K562 (cell line): ENCODE data around the gene LIMCH1. TPM values are rescaled to one million over a fixed set of nuclear protein-coding genes. Genes with fewer than 3 reads are reported as not detected.

Experiments used
- ATAC-seq: fragments of 200-7000 bp; cut with Tn5 transposase; 3 replicates; pipeline ENCODE4 v1.9.1; 2020; ENCODE audit warnings: moderate library complexity
- BruUV-seq: library from RNA; stranded (reverse); fragments of 400-500 nt; replicated peaks from 2 replicates; lab custom pipeline; 2021; lab: Mats Ljungman, UMichigan
- CTCF ChIA-PET: fragments of 300-600 bp; formaldehyde crosslinking; extraction: SDS; loops from one replicate; lab custom pipeline; 2021; ENCODE audit warnings: low intra/inter-chr PET ratio; lab: Yijun Ruan, JAX
- POLR2A ChIA-PET: fragments of 300-600, 350-650 bp; sonication (Branson Sonifier 250); formaldehyde crosslinking; extraction: SDS; loops from one replicate; lab custom pipeline; 2021; ENCODE audit warnings: antibody characterized with exemption, inconsistent platforms; lab: Yijun Ruan, JAX
- DNase-seq, 4 experiments: peaks; one replicate each; pipeline versions ENCODE4 v3.0.0 to v3.0.0-alpha.2; 2011 to 2018; ENCODE audit warnings: low spot score in 3 of 4, mixed read lengths in 3 of 4; ENCODE audit errors: extremely low read depth in 1 of 4
- FAIRE-seq: peaks from 2 replicates; lab custom pipeline; 2011; peaks lifted over from hg19 to GRCh38; lab: Jason Lieb, UNC
- H2AFZ ChIP-seq: 2 replicates; pipeline ENCODE4 v1.6.0; 2011; ENCODE audit warnings: low read depth, low read length, control low read depth, inconsistent platforms
- H3K27ac ChIP-seq: fragments of 200-600 bp; 3 replicates; pipeline ENCODE4 v1.8.0; 2011; ENCODE audit warnings: low read depth, mild to moderate bottlenecking, control low read depth, inconsistent platforms, low read length, moderate library complexity, mixed read lengths; ENCODE audit errors: extremely low read depth
- H3K27me3 ChIP-seq, 2 experiments: fragments of 300-600 bp in 1 of 2; 2 replicates in 1 of 2; 3 replicates in 1 of 2; pipeline versions ENCODE4 v1.6.0 to v1.8.0; 2011; ENCODE audit warnings: inconsistent platforms in 2 of 2, low read length in 2 of 2, mild to moderate bottlenecking in 1 of 2, mixed read lengths in 1 of 2, moderate library complexity in 1 of 2; ENCODE audit not compliant: control insufficient read depth in 2 of 2, insufficient read depth in 2 of 2
- H3K36me3 ChIP-seq: fragments of 300-600 bp; 3 replicates; pipeline ENCODE4 v1.8.0; 2011; ENCODE audit warnings: mild to moderate bottlenecking, low read length, inconsistent platforms; ENCODE audit not compliant: control insufficient read depth, insufficient read depth
- H3K4me1 ChIP-seq, 2 experiments: fragments of 200-600 bp in 1 of 2; replicated peaks in 1 of 2; 2 replicates in 1 of 2; 3 replicates in 1 of 2; pipeline versions ENCODE4 v1.5.1 to v1.8.0; 2011; ENCODE audit warnings: inconsistent platforms in 2 of 2, low read length in 2 of 2, mild to moderate bottlenecking in 1 of 2, mixed read lengths in 1 of 2, moderate library complexity in 1 of 2; ENCODE audit not compliant: control insufficient read depth in 2 of 2, insufficient read depth in 2 of 2
- H3K4me2 ChIP-seq: 2 replicates; pipeline ENCODE4 v1.6.1; 2011; ENCODE audit warnings: low read length, control low read depth, inconsistent platforms, mixed read lengths; ENCODE audit not compliant: insufficient read depth
- H3K4me3 ChIP-seq: fragments of 200-600 bp; sonication (generic), shearing (Covaris generic); 2 replicates; pipeline ENCODE4 v1.5.1; 2016; ENCODE audit warnings: control low read depth, inconsistent platforms
- H3K79me2 ChIP-seq: fragments of 200-600 bp; 3 replicates; pipeline ENCODE4 v1.8.0; 2011; ENCODE audit warnings: low read length, inconsistent platforms; ENCODE audit not compliant: control insufficient read depth, insufficient read depth
- H3K9ac ChIP-seq, 2 experiments: 2 replicates each; pipeline versions ENCODE4 v1.6.0 to v1.6.1; 2011; ENCODE audit warnings: low read depth in 2 of 2, low read length in 2 of 2, control low read depth in 1 of 2, inconsistent platforms in 1 of 2, mild to moderate bottlenecking in 1 of 2, mixed read lengths in 1 of 2; ENCODE audit not compliant: insufficient read depth in 1 of 2
- H3K9me1 ChIP-seq: one replicate; pipeline ENCODE4 v1.6.0; 2011; ENCODE audit warnings: inconsistent platforms, mild to moderate bottlenecking, low read length, moderate library complexity; ENCODE audit not compliant: control insufficient read depth, insufficient read depth
- H3K9me3 ChIP-seq: replicated peaks from 2 replicates; pipeline ENCODE4 v1.5.1; 2011; ENCODE audit warnings: low read depth, low read length, inconsistent platforms; ENCODE audit not compliant: control insufficient read depth, insufficient read depth
- H4K20me1 ChIP-seq: replicated peaks from 2 replicates; pipeline ENCODE4 v1.6.1; 2011; ENCODE audit warnings: low read length, inconsistent platforms, mixed read lengths; ENCODE audit not compliant: control insufficient read depth, insufficient read depth
- GATAD2B ChIP-seq: fragments of 450-650 bp; IDR thresholded peaks from 2 replicates; pipeline ENCODE4 v1.6.1; 2017; ENCODE audit warnings: mild to moderate bottlenecking, borderline replicate concordance
- NCOA2 ChIP-seq, 2 experiments: fragments of 450-650 bp; IDR thresholded peaks; 2 replicates each; pipeline ENCODE4 v1.6.1; 2018; ENCODE audit warnings: mild to moderate bottlenecking in 2 of 2, moderate library complexity in 1 of 2; ENCODE audit not compliant: partially characterized antibody in 2 of 2
- PTTG1 ChIP-seq: fragments of 450-650 bp; IDR thresholded peaks from 2 replicates; pipeline ENCODE4 v1.6.1; 2016; ENCODE audit warnings: low read depth, mild to moderate bottlenecking, missing genetic modification characterization, missing compliant biosample characterization
- SREBF2 ChIP-seq: sonication (generic); formaldehyde crosslinking; IDR thresholded peaks from 2 replicates; pipeline ENCODE4 v1.4.0; 2020; ENCODE audit warnings: mild to moderate bottlenecking, missing genetic modification reagents
- ZC3H8 ChIP-seq: fragments of 450-650 bp; IDR thresholded peaks from 2 replicates; pipeline ENCODE4 v1.6.1; 2017
- ZNF212 ChIP-seq: fragments of 450-650 bp; formaldehyde crosslinking; IDR thresholded peaks from 2 replicates; pipeline ENCODE4 v1.4.0; 2020; ENCODE audit warnings: mild to moderate bottlenecking
- WGBS: fragments of 100-300 bp; shearing (Covaris generic); methylation state at CpG from one replicate; pipeline ENCODE4 v1.1.6; 2016; ENCODE audit warnings: low coverage, mixed read lengths; ENCODE audit not compliant: insufficient coverage; ENCODE audit errors: missing lambda C conversion rate; 5-methylcytosine and 5-hydroxymethylcytosine counted together
- in situ Hi-C: fragments of 300-500 bp; cut with MboI; formaldehyde crosslinking; loops from 4 replicates; pipeline ENCODE4 v1.15.0; 2018; ENCODE audit warnings: inconsistent platforms, mixed read lengths
- intact Hi-C: fragments of 100-400 bp; cut with micrococcal nuclease; formaldehyde crosslinking; loops from 2 replicates; pipeline ENCODE4 v1.14.2; 2022
- polyA plus RNA-seq, 8 experiments: library from polyadenylated mRNA; depleted of rRNA in 4 of 8; stranded (reverse) in 5 of 8; unstranded in 3 of 8; fragments of >200 nt; fragmentation: Nextera tagmentation in 2 of 8; fragmentation: Illumina TruSeq in 1 of 8; extraction: Ambion mirVana in 2 of 8; extraction: Trizol in 1 of 8; gene quantifications; 2 replicates each; pipeline versions ENCODE4 v1.2.1 to v1.2.3, GENCODE V29; 2011 to 2014; ENCODE audit warnings: inconsistent platforms in 1 of 8, missing spikeins in 1 of 8
- total RNA-seq, 7 experiments: library from RNA; depleted of rRNA in 6 of 7; stranded (reverse); fragments of >200 nt in 6 of 7; fragmentation: Illumina TruSeq in 2 of 7; extraction: Trizol in 2 of 7; gene quantifications; 2 replicates each; pipeline versions ENCODE4 v1.2.1 to v1.2.3, GENCODE V29; 2011 to 2021; ENCODE audit warnings: low replicate concordance in 1 of 7
- TF ChIP-seq, protein P1 (sequence below): IDR thresholded peaks from 3 replicates; pipeline ENCODE4 v1.6.1; 2011; ENCODE audit warnings: borderline replicate concordance, mild to moderate bottlenecking; ENCODE audit not compliant: insufficient read length, insufficient read depth
- TF ChIP-seq, protein P2 (sequence below), 3 experiments: fragments of 200-800 bp in 1 of 3; fragments of 250-450 bp in 1 of 3; fragments of 450-650 bp in 1 of 3; sonication (Bioruptor Pico) in 1 of 3; sonication (Bioruptor generic) in 1 of 3; formaldehyde crosslinking in 1 of 3; IDR thresholded peaks; 2 replicates each; pipeline versions ENCODE4 v1.6.1 to v1.8.0; 2016 to 2022; ENCODE audit warnings: mild to moderate bottlenecking in 2 of 3, missing genetic modification characterization in 2 of 3, missing compliant biosample characterization in 1 of 3, moderate library complexity in 1 of 3
- TF ChIP-seq, protein P3 (sequence below): fragments of 250-450 bp; sonication (Bioruptor Pico); IDR thresholded peaks from 2 replicates; pipeline ENCODE4 v1.8.0; 2021; ENCODE audit warnings: moderate library complexity, mild to moderate bottlenecking, inconsistent platforms

Gene LIMCH1
- total and polyA plus RNA-seq, 9 of the 15 experiments (the other 6 are each of a cell fraction or from before 2014, with no cell fraction given), result 0.35 TPM; not detected in 8

DNA sequence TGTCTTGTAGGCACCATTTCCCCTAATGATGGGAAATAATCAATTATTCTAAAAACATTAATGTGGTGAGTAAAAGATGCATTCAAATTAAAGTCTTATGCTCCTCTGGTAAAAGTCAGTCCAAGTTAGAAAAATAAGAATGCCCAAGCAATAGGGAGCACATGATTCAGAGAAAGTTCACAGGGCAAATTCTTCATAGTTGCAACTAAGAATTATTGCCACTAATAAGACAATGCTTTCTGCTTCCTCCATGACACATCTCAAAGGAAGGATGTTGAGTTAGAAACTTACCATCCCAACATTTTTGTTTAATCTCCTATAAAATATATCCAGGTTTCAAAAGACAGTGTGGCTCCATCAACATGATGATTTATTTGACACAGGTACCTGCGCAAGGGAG, 184.2 kb downstream of the LIMCH1 start:
- Histone ChIP-seq H3K27me3 (no peaks in the 10 kb centered on the region), H3K4me1 (no peaks in the 10 kb centered on the region), H3K9ac (no peak overlapping the region), H3K9me1 (no peaks in the 10 kb centered on the region), H4K20me1 (no peaks in the 10 kb centered on the region), H3K4me2 (no peak overlapping the region), H2AFZ (no peak overlapping the region), H3K27ac (no peak overlapping the region), H3K4me3 (no peak overlapping the region), H3K79me2 (no peaks in the 10 kb centered on the region), H3K36me3 (no peaks in the 10 kb centered on the region), H3K9me3 (no peaks in the 10 kb centered on the region)
- TF ChIP-seq ZC3H8 (no peak), SREBF2 (no peak), GATAD2B (no peak), NCOA2 (IDR thresholded peaks at IDR 0.05; ENCODE audit: partially characterized antibody in 2 of 2) (no peak), ZNF212 (no peak), PTTG1 (no peak)
- TF ChIP-seq, protein P1, sequence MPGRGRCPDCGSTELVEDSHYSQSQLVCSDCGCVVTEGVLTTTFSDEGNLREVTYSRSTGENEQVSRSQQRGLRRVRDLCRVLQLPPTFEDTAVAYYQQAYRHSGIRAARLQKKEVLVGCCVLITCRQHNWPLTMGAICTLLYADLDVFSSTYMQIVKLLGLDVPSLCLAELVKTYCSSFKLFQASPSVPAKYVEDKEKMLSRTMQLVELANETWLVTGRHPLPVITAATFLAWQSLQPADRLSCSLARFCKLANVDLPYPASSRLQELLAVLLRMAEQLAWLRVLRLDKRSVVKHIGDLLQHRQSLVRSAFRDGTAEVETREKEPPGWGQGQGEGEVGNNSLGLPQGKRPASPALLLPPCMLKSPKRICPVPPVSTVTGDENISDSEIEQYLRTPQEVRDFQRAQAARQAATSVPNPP, result no peak
- TF ChIP-seq, protein P2, sequence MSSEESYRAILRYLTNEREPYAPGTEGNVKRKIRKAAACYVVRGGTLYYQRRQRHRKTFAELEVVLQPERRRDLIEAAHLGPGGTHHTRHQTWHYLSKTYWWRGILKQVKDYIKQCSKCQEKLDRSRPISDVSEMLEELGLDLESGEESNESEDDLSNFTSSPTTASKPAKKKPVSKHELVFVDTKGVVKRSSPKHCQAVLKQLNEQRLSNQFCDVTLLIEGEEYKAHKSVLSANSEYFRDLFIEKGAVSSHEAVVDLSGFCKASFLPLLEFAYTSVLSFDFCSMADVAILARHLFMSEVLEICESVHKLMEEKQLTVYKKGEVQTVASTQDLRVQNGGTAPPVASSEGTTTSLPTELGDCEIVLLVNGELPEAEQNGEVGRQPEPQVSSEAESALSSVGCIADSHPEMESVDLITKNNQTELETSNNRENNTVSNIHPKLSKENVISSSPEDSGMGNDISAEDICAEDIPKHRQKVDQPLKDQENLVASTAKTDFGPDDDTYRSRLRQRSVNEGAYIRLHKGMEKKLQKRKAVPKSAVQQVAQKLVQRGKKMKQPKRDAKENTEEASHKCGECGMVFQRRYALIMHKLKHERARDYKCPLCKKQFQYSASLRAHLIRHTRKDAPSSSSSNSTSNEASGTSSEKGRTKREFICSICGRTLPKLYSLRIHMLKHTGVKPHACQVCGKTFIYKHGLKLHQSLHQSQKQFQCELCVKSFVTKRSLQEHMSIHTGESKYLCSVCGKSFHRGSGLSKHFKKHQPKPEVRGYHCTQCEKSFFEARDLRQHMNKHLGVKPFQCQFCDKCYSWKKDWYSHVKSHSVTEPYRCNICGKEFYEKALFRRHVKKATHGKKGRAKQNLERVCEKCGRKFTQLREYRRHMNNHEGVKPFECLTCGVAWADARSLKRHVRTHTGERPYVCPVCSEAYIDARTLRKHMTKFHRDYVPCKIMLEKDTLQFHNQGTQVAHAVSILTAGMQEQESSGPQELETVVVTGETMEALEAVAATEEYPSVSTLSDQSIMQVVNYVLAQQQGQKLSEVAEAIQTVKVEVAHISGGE (CRISPR knock-in tag; IDR thresholded peaks at IDR 0.05), result no peak
- TF ChIP-seq, protein P3, sequence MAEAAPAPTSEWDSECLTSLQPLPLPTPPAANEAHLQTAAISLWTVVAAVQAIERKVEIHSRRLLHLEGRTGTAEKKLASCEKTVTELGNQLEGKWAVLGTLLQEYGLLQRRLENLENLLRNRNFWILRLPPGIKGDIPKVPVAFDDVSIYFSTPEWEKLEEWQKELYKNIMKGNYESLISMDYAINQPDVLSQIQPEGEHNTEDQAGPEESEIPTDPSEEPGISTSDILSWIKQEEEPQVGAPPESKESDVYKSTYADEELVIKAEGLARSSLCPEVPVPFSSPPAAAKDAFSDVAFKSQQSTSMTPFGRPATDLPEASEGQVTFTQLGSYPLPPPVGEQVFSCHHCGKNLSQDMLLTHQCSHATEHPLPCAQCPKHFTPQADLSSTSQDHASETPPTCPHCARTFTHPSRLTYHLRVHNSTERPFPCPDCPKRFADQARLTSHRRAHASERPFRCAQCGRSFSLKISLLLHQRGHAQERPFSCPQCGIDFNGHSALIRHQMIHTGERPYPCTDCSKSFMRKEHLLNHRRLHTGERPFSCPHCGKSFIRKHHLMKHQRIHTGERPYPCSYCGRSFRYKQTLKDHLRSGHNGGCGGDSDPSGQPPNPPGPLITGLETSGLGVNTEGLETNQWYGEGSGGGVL (CRISPR knock-in tag), result no peak
- no peak for ATAC-seq
- intact Hi-C loops (no loop called here), in situ Hi-C loops (no loop called here)
- ChIA-PET CTCF (no interaction called here), POLR2A (no interaction called here)
- FAIRE-seq, result no peak
- DNase-seq, result no peak
- 0% methylated on average over 1 of the region's 1 CpG for WGBS
- no TSS peak for BruUV-seq
